HCT116 (cell line): ENCODE measurements around the gene NEDD4. TPM values are rescaled to one million over a fixed set of nuclear protein-coding genes. Genes with fewer than 3 reads are reported as not detected.

Experiments used
- ATAC-seq: fragments of 200-7000 bp; cut with Tn5 transposase; 2 replicates; pipeline ENCODE4 v1.9.1; 2020; ENCODE audit warnings: mild to moderate bottlenecking, moderate library complexity
- BruUV-seq: library from RNA; stranded (reverse); fragments of 400-500 nt; replicated peaks from 2 replicates; lab custom pipeline; 2021; lab: Mats Ljungman, UMichigan
- CTCF ChIA-PET: fragments of 300-600 bp; sonication (Branson Sonifier 250); formaldehyde crosslinking; loops from one replicate; lab custom pipeline; 2021; ENCODE audit warnings: antibody characterized with exemption; lab: Charles Lee
- POLR2A ChIA-PET: fragments of 300-600, 350-600 bp; sonication (Branson Sonifier 250); formaldehyde crosslinking; loops from one replicate; lab custom pipeline; 2021; ENCODE audit warnings: antibody characterized with exemption; lab: Charles Lee
- RAD21 ChIA-PET, 2 experiments: fragments of 300-600 bp; sonication (Branson Sonifier 250); formaldehyde crosslinking; loops; one replicate each; lab custom pipeline; 2023; ENCODE audit warnings: low total read pairs in 2 of 2; ENCODE audit not compliant: uncharacterized antibody in 2 of 2, unreplicated experiment in 2 of 2, low non-redundant PET in 1 of 2; lab: Charles Lee
- DNase-seq: peaks from one replicate; pipeline ENCODE4 v3.0.0-alpha.2; 2010; ENCODE audit warnings: low read depth, low spot score
- H2AFZ ChIP-seq: fragments of 200-600 bp; shearing (Covaris generic), sonication (generic); 2 replicates; pipeline ENCODE4 v1.6.1; 2017; ENCODE audit warnings: low read depth, mixed run types, mixed read lengths, antibody characterized with exemption, low read length; ENCODE audit not compliant: poor library complexity, severe bottlenecking
- H3K27ac ChIP-seq: 2 replicates; pipeline ENCODE4 v1.5.1; 2012; ENCODE audit warnings: low read depth, low read length
- H3K27me3 ChIP-seq: fragments of 200-600 bp; sonication (generic); 2 replicates; pipeline ENCODE4 v1.6.1; 2016; ENCODE audit warnings: mixed run types, low read length, mixed read lengths; ENCODE audit not compliant: insufficient read depth
- H3K36me3 ChIP-seq, 2 experiments: fragments of 200-500 bp in 1 of 2; fragments of 200-600 bp in 1 of 2; sonication (Bioruptor generic) in 1 of 2; sonication (generic) in 1 of 2; 2 replicates each; pipeline versions ENCODE4 v1.5.1 to v1.6.1; 2014 to 2016; ENCODE audit warnings: low read length in 2 of 2, inconsistent platforms in 1 of 2, mixed read lengths in 1 of 2, mixed run types in 1 of 2; ENCODE audit not compliant: insufficient read depth in 2 of 2, control insufficient read depth in 1 of 2
- H3K4me1 ChIP-seq, 2 experiments: fragments of 200-600 bp in 1 of 2; sonication (generic) in 1 of 2; 2 replicates each; pipeline versions ENCODE4 v1.5.1 to v1.6.1; 2012 to 2017; ENCODE audit warnings: low read length in 2 of 2, inconsistent platforms in 1 of 2, mild to moderate bottlenecking in 1 of 2, mixed read lengths in 1 of 2, mixed run types in 1 of 2, moderate library complexity in 1 of 2; ENCODE audit not compliant: insufficient read depth in 2 of 2, control insufficient read depth in 1 of 2
- H3K4me2 ChIP-seq: fragments of 200-600 bp; sonication (generic); 2 replicates; pipeline ENCODE4 v1.6.1; 2017; ENCODE audit warnings: mixed run types, low read length, mixed read lengths
- H3K4me3 ChIP-seq, 2 experiments: fragments of 200-600 bp in 1 of 2; sonication (generic) in 1 of 2; replicated peaks in 1 of 2; 2 replicates each; pipeline ENCODE4 v1.5.1; 2011 to 2016; ENCODE audit warnings: low read length in 2 of 2, control low read depth in 1 of 2, low read depth in 1 of 2, mild to moderate bottlenecking in 1 of 2, mixed read lengths in 1 of 2, mixed run types in 1 of 2
- H3K79me2 ChIP-seq: fragments of 200-600 bp; sonication (generic); 2 replicates; pipeline ENCODE4 v1.6.1; 2017; ENCODE audit warnings: mild to moderate bottlenecking, mixed run types, low read length, moderate library complexity, mixed read lengths; ENCODE audit not compliant: insufficient read depth
- H3K9ac ChIP-seq: fragments of 200-600 bp; sonication (generic); 2 replicates; pipeline ENCODE4 v1.6.1; 2016; ENCODE audit warnings: low read length, mixed read lengths
- H3K9me2 ChIP-seq: fragments of 200-600 bp; sonication (generic), shearing (Covaris generic); 2 replicates; pipeline ENCODE4 v1.6.1; 2017; ENCODE audit warnings: mixed run types, mild to moderate bottlenecking, moderate library complexity; ENCODE audit not compliant: insufficient read depth
- H3K9me3 ChIP-seq, 2 experiments: fragments of 200-500 bp in 1 of 2; fragments of 200-600 bp in 1 of 2; sonication (Bioruptor generic) in 1 of 2; sonication (generic) in 1 of 2; 2 replicates each; pipeline ENCODE4 v1.6.1; 2014 to 2017; ENCODE audit warnings: low read length in 2 of 2, mixed read lengths in 2 of 2, inconsistent platforms in 1 of 2, low read depth in 1 of 2, mild to moderate bottlenecking in 1 of 2, mixed run types in 1 of 2, moderate library complexity in 1 of 2; ENCODE audit not compliant: control insufficient read depth in 1 of 2, insufficient read depth in 1 of 2
- H4K20me1 ChIP-seq: fragments of 200-600 bp; sonication (generic), shearing (Covaris generic); 2 replicates; pipeline ENCODE4 v1.6.1; 2017; ENCODE audit warnings: mixed run types, mild to moderate bottlenecking, moderate library complexity; ENCODE audit not compliant: insufficient read depth
- CBX3 ChIP-seq: IDR thresholded peaks from 2 replicates; pipeline ENCODE4 v1.6.1; 2012; ENCODE audit warnings: low read depth
- CTCF ChIP-seq, 3 experiments: fragments of 200-600 bp in 1 of 3; sonication (generic) in 1 of 3; IDR thresholded peaks in 2 of 3; conservative IDR thresholded peaks in 1 of 3; 2 replicates each; pipeline ENCODE4 v1.5.1; 2012 to 2017; ENCODE audit warnings: low read depth in 2 of 3, low read length in 2 of 3, antibody characterized with exemption in 1 of 3, borderline replicate concordance in 1 of 3, control low read depth in 1 of 3, mild to moderate bottlenecking in 1 of 3, mixed read lengths in 1 of 3, mixed run types in 1 of 3, moderate library complexity in 1 of 3; ENCODE audit not compliant: insufficient read depth in 1 of 3
- EGR1 ChIP-seq: IDR thresholded peaks from 2 replicates; pipeline ENCODE4 v1.6.1; 2012; ENCODE audit warnings: low read depth
- ELF1 ChIP-seq: IDR thresholded peaks from 2 replicates; pipeline ENCODE4 v1.6.1; 2012; ENCODE audit warnings: low read depth, borderline replicate concordance
- EZH2 ChIP-seq: fragments of 200-600 bp; sonication (generic); IDR thresholded peaks from 2 replicates; pipeline ENCODE4 v1.6.1; 2017; ENCODE audit warnings: antibody characterized with exemption, mixed run types
- FOSL1 ChIP-seq: IDR thresholded peaks from 2 replicates; pipeline ENCODE4 v1.6.1; 2012; ENCODE audit warnings: low read depth
- MAX ChIP-seq: IDR thresholded peaks from 2 replicates; pipeline ENCODE4 v1.6.1; 2012
- POLR2A ChIP-seq: IDR thresholded peaks from 2 replicates; pipeline ENCODE4 v1.7.0; 2011; ENCODE audit warnings: borderline replicate concordance; ENCODE audit not compliant: insufficient read depth, insufficient read length; ENCODE audit errors: extremely low read depth
- POLR2AphosphoS5 ChIP-seq: IDR thresholded peaks from 2 replicates; pipeline ENCODE4 v1.6.1; 2011; ENCODE audit warnings: mild to moderate bottlenecking, low read depth, low read length, moderate library complexity
- REST ChIP-seq: IDR thresholded peaks from 2 replicates; pipeline ENCODE4 v1.6.1; 2012; ENCODE audit warnings: low read depth
- SIN3A ChIP-seq: IDR thresholded peaks from 2 replicates; pipeline ENCODE4 v1.6.1; 2012; ENCODE audit warnings: low read depth
- SP1 ChIP-seq: IDR thresholded peaks from 2 replicates; pipeline ENCODE4 v1.6.1; 2012; ENCODE audit warnings: low read depth
- SRF ChIP-seq: IDR thresholded peaks from 2 replicates; pipeline ENCODE4 v1.6.1; 2012; ENCODE audit warnings: low read depth
- TCF7L2 ChIP-seq: IDR thresholded peaks from 2 replicates; pipeline ENCODE4 v1.7.0; 2011; ENCODE audit warnings: borderline replicate concordance, inconsistent platforms; ENCODE audit not compliant: insufficient read depth, insufficient read length; ENCODE audit errors: extremely low read depth
- YY1 ChIP-seq: IDR thresholded peaks from 2 replicates; pipeline ENCODE4 v1.6.1; 2011; ENCODE audit warnings: low read length, low read depth, moderate library complexity, mild to moderate bottlenecking; ENCODE audit not compliant: insufficient replicate concordance; ENCODE audit errors: extremely low read depth
- intact Hi-C: fragments of 100-400 bp; cut with micrococcal nuclease; formaldehyde crosslinking; loops from 2 replicates; pipeline ENCODE4 v1.10.0; 2022
- total RNA-seq: library from RNA; stranded (reverse); gene quantifications from one replicate; pipeline ENCODE4 v1.2.1, GENCODE V29; 2021; ENCODE audit not compliant: unreplicated experiment

NEDD4 gene
- total RNA-seq, 1 experiment from 2014 or later = 13.7 TPM

GRCh38 chr15:56035166-56035565 lies 41.8 kb upstream of the NEDD4 start:
- Histone ChIP-seq H2AFZ (no peak overlapping the region), H3K36me3 (no peaks in the 10 kb centered on the region), H3K79me2 (no peaks in the 10 kb centered on the region), H3K4me1 (peaks cover 9 to 10% of the 10 kb centered on the region in 2 experiments), H3K9me3 (no peaks in the 10 kb centered on the region), H3K4me2 (no peak overlapping the region), H3K9me2 (no peaks in the 10 kb centered on the region), H3K27ac (no peak overlapping the region), H3K4me3 (no peak overlapping the region), H3K9ac (no peak overlapping the region), H3K27me3 (no peaks in the 10 kb centered on the region), H4K20me1 (no peaks in the 10 kb centered on the region)
- DNase-seq (no peak), ATAC-seq (no peak)
- intact Hi-C loops = no loop called here
- RAD21 ChIA-PET = no interaction called here
- no peak for TF ChIP-seq POLR2A
- CTCF ChIA-PET = no interaction called here
- no TSS peak for BruUV-seq
- POLR2A ChIA-PET = no interaction called here

GRCh38 chr15:56034514-56034913 lies 41.1 kb upstream of the NEDD4 start:
- Histone ChIP-seq H2AFZ (no peak overlapping the region), H3K27ac (no peak overlapping the region), H3K27me3 (no peaks in the 10 kb centered on the region), H3K4me1 (peaks cover 3% of the 10 kb centered on the region in 2 experiments; a peak in 1 of 4 replicates), H3K36me3 (no peaks in the 10 kb centered on the region), H3K4me2 (no peak overlapping the region), H3K79me2 (no peaks in the 10 kb centered on the region), H4K20me1 (no peaks in the 10 kb centered on the region), H3K9ac (no peak overlapping the region), H3K4me3 (no peak overlapping the region), H3K9me2 (no peaks in the 10 kb centered on the region), H3K9me3 (no peaks in the 10 kb centered on the region)
- ChIA-PET RAD21 (interaction anchor here in 1 of 2 experiments (0.7 kb wide), 1 partner anchor 384 kb away, joined by 3 read pairs; no protein-coding TSS in a partner anchor), POLR2A (no interaction called here), CTCF (no interaction called here)
- intact Hi-C loops = no loop called here
- no TSS peak for BruUV-seq
- DNase-seq (no peak), ATAC-seq (no peak)
- TF ChIP-seq POLR2A (no peak), CBX3 (no peak), YY1 (no peak), POLR2AphosphoS5 (no peak), EGR1 (no peak), SP1 (no peak), MAX (no peak), TCF7L2 (no peak), SRF (no peak), FOSL1 (no peak), EZH2 (no peak), SIN3A (no peak), REST (no peak), CTCF (IDR thresholded peaks at IDR 0.05 in 2 of 3, conservative IDR thresholded peaks at IDR 0.05 in 1 of 3; ENCODE audit: borderline replicate concordance in 1 of 3, insufficient read depth in 1 of 3, low read depth in 2 of 3, low read length in 2 of 3) (no peak), ELF1 (no peak)
